Fibroblast of the aortic adventitia (primary cell): ENCODE data around the gene CHRNA7. TPM values are rescaled to one million over a fixed set of nuclear protein-coding genes. Genes with fewer than 3 reads are reported as not detected.
"Not testable (repeated sequence)": the region's sequence is repeated elsewhere in the genome, so short reads cannot be mapped to it uniquely, and the experiment has no call there.

Experiments
- DNase-seq: peaks from one replicate; pipeline ENCODE4 v3.0.0-alpha.2; 2010; ENCODE audit warnings: low read depth
- H3K4me3 ChIP-seq: 2 replicates; pipeline ENCODE4 v1.5.1; 2011; ENCODE audit warnings: low read depth, mild to moderate bottlenecking, control low read depth, low read length, moderate library complexity
- CTCF ChIP-seq: IDR thresholded peaks from 2 replicates; pipeline ENCODE4 v1.5.1; 2011; ENCODE audit warnings: mild to moderate bottlenecking, low read length, control low read depth, inconsistent platforms; ENCODE audit not compliant: insufficient read depth
- small RNA-seq: library from RNA; depleted of rRNA; stranded (forward); fragments of <200 nt; gene quantifications from one replicate; pipeline ENCODE3, GENCODE V24; 2012
- total RNA-seq: library from RNA; depleted of rRNA; stranded (reverse); fragments of >200 nt; gene quantifications from 2 replicates; pipeline ENCODE4 v1.2.3, GENCODE V29; 2012; ENCODE audit warnings: low replicate concordance

CHRNA7 gene
- total RNA-seq, 1 donor = 0.18 TPM

GRCh38 chr15:32196206-32196605 is 165.9 kb downstream of the CHRNA7 start:
- not testable (repeated sequence) for H3K4me3 ChIP-seq, DNase-seq

GRCh38 chr15:32198938-32199337 is 168.6 kb downstream of the CHRNA7 start:
- DNase-seq, H3K4me3 ChIP-seq: not testable (repeated sequence)

GRCh38 chr15:32209081-32209480 is 178.8 kb downstream of the CHRNA7 start:
- not testable (repeated sequence) for DNase-seq, H3K4me3 ChIP-seq

- TF ChIP-seq CTCF = no peak
- no peak overlapping the region for H3K4me3 ChIP-seq
- DNase-seq = no peak
Observed at GRCh38 chr15:32218666-32219065, 188.4 kb downstream of the CHRNA7 start.

Small RNA genes lying within 50 kb of the gene (small RNA-seq; reads per million reads assigned to genes)
- gene RF00019 = not detected

Other genes with a start within 250 kb of the CHRNA7 start
- 0.08 and 0.63 TPM in 2 replicates for gene OTUD7A, start 159.8 kb upstream of the CHRNA7 start, total RNA-seq